HG03175 (cell line): Measurements from ENCODE around the gene MYCBP2.

Source experiments
- ATAC-seq: cut with Tn5 transposase; IDR thresholded peaks from one replicate; pipeline ENCODE4 v1.9.1; 2021; ENCODE audit warnings: mild to moderate bottlenecking, moderate library complexity; ENCODE audit not compliant: unreplicated experiment

The MYCBP2 gene

GRCh38 chr13:77124423-77124822 lies 202.5 kb downstream of the MYCBP2 start:
- no peak for ATAC-seq

DNA sequence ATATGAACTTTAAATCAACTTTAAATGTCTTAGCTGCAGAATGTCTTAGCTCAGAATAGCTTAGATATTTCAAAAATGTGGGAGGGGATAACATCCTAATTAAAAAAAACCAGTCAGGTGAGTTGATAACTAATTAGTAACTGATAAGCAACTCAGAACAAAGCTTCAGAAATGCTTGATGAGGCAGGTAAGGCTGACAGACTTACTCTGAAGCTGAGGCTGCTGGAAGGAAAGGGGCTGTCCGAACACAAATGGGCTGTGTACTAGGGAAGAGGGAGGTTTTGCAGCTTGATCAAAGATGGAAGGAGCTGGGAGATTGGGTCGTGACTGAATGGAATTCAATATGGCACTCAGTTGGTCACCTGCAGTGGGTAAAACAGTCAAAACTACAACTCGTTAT lies 208.8 kb downstream of the MYCBP2 start:
- ATAC-seq, result no peak

DNA sequence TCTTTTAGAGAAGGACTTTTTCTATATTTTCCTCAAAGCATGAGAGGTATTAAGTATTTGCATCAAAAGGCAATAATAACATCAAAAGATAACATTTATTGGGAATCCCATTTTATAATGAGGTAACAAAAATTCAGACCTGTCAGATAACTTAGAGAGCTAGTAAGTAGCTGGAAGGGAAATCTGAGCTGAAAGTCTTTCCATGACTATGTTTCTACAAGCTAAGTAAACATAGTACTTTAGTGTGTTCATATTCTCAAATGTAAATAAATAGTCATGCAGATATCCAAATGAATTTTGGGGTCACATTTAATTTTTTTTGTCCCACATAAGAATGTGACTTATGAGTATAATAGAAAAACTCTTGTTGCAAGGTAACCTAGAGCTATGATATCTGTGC lies 212.6 kb downstream of the MYCBP2 start:
- ATAC-seq, result no peak

DNA sequence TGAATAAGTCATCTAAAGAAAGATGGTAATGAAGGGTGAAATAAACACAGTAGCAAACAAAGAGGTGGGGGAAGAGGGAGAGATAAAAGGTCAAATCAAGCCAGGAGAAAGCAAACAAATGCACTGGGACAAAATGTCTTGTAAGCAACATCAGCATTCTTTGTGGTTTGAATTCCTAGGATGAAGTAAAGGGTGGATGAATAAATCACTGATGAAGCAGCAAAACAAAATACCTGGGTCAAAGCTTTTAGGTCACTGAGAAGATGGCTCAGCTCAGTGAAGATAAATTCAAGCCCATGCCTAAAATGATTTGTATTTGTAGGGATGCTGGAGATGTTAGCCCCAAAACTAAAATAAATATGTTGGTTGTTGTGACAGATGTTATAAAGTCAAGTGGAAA lies 213.4 kb downstream of the MYCBP2 start:
- ATAC-seq, result no peak

DNA sequence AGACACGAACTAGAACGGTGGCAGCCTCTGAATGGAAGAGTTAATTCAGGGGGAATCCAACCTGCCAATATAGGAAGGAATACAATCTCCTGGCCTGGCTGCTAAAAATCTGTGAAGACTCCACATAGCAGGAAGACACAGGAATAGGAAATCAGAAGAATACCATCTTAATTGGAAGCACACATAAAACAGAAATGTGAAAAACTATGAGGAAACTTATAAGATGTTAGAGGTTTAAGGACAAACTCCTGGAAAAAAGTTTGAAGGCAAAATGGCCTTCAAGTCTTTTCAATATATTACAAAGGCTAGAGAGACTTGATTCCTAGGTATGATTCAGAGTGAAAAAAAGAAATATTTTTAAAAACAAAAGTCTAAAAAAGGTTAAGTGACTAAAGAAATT lies 221.8 kb downstream of the MYCBP2 start:
- ATAC-seq, result no peak

- ATAC-seq, result no peak
Observed at GRCh38 chr13:77099415-77099814, 227.5 kb downstream of the MYCBP2 start.

DNA sequence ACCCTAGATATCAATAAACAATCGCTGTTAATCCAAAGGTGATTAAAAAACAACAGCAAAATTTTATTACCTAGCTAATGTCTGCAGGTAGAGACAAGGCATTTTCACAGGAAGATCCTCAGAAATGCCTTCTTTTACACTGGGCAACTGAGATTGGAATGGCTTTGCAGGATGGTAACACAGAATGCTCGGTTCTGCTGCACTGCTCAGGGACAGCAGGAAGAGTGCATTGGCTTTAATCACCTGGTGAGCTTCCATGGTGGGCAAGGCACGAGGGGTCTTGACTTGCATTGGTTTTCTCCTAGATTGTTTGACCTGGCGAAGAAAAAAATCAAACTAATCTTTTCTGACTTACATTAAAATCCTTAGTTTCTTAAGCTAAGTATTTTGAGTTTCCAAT lies 231.6 kb downstream of the MYCBP2 start:
- ATAC-seq, result no peak

- ATAC-seq, result no peak
Observed at GRCh38 chr13:77094773-77095172, 232.1 kb downstream of the MYCBP2 start.

GRCh38 chr13:77093735-77094134 lies 233.2 kb downstream of the MYCBP2 start:
- ATAC-seq, result no peak

DNA sequence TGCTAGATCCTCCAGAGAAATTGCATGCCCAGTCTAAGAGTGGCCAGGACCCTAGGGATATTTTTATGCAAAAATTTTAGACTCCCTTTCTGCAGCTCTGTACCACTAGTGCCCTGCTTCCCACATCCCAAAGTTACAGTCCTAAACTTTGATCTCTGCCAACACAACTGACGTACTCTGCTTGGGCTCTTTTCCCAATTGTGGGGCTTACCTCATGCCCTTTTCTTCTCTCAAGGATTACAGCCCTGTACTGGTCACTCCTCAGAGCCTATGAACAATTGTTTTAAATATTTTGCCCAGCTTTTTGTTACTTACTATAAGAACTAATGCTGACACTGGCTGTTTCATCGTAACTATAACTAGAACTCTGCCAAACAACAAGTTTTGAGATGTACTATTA lies 242.1 kb downstream of the MYCBP2 start:
- ATAC-seq, result no peak

- ATAC-seq, result no peak
Observed at GRCh38 chr13:77079902-77080413, 246.9 kb downstream of the MYCBP2 start.

DNA sequence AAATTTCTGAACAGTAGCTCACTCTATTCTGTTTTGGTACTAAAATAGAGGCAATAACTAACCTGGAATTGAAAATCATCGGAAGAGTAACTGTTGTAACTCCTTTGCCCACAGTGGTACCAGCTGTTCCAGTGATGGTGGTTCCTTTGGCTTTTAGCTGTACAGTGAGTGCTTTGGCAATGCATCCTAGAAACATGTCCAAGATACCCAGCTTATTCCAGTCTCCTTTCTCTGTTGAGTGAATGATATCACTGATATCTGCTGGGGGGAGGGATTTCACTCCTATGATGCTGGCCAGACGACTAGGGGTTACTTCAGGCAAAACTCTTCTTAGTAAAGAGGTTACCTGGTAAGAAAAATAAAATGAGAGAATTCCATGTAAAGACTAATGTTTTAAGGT lies 259.4 kb downstream of the MYCBP2 start:
- no peak for ATAC-seq

DNA sequence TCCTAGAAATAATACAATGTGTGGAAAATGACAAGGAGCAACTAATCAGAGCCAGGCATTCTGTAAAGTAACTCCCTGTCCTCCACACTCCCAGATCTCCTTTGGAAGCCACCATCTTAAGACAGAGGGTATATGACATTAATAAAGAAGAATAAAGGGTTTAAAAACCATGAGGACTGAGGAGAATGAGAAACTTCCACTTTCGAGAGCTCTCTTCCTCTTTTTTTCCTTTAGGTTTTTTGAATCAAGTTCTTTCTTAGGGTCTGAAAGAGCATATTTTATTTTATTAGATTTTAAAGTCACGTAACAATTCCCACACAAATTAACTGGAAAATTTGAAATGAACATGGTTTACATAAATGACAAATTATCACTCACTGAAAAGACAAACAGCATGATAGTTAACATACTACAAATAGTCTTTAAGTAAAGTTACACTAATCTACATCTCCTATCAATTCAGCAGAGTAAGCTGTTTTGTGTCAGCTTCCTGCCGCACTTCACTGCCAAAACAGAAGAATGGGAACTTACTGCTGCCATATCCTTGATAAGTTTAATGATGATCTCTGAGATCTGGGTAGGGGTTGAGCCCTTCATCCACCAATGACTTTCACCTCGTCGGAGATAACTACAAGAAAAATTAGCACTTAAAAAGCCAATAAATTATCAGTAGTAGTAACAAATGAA lies 261.3 kb downstream of the MYCBP2 start:
- no peak for ATAC-seq

- ATAC-seq, result no peak
Observed at GRCh38 chr13:77062097-77062496, 264.8 kb downstream of the MYCBP2 start.

DNA sequence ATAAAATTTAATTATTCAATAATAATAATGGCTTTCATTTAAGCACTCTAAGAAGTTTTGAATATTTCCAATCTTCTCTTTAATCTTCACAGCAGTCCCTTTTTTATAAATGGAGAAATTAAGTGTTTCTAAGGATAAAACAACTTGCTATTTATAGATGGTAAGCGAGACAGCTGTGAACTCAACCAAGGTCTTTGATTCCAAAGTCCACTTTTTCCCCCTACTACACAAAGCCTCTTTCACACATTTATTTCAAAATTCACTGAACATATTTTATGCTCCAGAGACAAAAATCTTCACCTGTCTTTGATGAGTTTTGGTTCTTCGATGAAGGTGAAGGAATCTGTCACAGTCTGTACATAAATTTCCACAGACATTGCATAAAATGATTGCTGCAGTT lies 265.5 kb downstream of the MYCBP2 start:
- no peak for ATAC-seq

DNA sequence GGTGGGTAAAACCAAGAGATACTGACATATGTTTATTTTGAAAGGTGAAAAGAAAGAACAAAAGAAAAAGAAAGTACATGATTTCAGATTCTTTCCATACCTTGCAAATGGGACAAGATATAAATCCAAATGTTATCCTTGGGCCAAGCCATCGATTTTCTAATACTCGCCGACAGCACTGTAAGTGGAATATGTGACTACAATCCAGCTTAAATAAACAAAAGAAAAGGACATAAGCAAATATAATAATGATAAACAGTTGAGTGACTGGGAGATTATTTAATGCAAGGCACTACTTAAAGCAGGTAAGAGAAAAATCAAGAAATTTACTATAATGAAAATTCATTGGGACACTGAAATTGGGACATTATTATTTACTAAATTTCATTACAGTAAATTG lies 270.0 kb downstream of the MYCBP2 start:
- ATAC-seq, result no peak

- ATAC-seq, result no peak
Observed at GRCh38 chr13:77056382-77056781, 270.5 kb downstream of the MYCBP2 start.

DNA sequence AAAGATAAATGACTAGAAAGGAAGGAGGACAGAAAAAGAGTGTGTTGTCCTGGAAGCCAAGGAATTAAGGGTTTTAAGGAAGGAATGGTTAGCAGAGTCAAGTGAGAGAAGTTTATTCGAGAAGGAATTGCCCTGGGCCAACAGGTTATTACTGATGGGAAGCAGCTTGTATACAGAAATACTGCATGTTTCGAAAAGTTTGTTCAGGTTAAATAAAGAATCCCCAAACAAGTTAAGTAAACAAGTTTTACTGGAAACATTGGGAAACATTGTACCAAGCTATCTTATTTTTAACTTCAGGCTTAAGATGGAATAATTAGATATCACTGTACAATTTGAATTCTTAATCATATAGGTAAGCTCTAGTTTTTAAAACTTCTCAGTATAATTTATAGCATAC lies 271.7 kb downstream of the MYCBP2 start:
- no peak for ATAC-seq

DNA sequence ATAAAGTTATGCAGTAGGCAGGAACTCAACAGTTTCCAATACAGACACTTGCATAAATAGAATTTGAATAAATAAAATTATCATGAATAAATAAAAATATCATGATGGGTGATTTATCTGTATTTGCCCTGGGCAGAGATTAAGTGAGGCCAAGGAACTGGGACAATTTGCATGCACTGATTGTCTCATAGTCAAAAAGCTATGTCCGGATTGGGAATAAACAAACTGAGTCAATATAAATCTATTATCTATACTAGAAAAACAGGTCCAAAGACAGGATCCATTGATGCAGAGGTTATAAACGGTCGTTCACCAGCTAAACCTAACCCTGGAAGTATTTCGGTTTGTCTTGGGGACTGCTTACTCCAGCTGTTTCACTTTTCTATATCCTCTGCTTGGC lies 273.7 kb downstream of the MYCBP2 start:
- no peak for ATAC-seq

DNA sequence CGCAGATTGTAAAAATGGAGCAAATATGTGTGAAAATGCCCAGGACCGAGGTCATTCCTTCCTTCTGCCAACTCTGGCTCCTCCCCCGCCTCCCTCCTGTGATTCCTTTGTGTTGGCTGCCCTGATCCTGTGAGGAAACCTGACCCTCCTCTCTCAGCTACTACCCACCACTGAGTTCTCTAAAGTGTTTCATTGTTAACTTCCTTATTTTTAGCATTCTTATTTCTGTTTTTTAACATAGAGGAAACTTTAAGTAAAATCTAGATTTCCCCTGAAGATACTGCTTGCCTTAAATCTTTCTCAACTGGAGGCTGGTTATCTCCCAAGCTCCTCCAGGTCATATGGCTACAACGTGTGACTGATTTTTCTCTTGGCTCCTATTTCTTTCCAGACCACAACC lies 278.2 kb downstream of the MYCBP2 start:
- no peak for ATAC-seq

DNA sequence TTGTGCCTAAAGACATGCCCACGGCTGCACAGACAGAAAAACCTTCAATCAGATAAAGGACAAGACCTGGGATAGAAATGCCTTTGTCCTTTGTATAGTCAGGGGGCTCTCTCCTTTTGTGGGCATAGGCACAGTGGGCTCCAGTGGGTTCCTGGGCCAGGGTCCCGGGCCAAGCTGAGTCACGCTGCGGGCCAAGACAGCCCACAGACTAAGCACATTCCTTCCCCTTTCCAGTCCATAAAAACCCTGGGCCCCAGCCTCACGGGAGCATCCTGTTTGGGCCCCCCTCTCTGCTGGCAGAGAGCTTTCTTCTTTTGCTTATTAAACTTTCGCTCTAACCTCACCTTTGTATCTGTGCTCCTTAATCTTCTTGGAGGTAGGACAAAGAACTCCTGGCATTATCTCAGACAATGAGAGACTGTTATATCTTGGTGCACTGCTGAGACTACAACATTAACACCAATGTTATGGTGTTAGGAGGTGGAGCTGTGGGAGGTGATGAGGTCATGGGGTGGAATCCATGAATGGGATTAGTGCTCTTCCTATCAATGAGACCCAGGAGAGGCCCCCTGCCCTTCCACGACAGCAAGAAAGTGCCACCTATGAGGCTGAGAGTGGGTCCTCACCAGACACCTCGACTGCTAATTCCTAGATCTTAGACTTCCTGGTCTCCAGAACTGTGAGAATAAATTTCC lies 279.1 kb downstream of the MYCBP2 start:
- no peak for ATAC-seq

DNA sequence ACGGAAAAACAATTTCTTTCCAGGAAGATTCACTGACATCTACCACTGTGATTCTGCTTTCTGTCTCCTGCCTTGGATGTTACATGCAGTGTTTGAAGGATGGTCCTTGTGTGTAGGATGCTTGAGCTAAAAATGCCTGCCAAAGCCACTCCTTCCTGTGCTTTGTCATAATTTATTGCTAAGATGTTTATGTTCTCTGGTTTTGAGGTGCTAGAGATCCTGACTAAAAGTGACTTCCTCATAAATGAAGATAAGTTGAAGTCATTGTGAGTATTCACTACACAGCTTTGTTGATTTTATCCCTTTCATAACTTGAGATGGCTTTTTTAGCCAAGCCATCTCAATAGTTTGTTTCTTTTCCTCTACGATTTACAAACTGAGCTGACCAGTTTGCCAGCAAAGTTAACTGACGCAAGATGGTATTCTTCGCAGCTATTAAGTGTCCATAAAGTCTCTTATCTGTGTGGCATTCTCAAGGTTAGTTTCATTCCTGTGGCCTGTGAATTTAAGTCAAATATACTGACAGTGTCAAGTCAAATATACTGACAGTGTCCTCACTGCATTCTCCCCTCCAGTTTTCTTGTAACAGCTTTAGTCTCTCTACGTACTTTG lies 284.2 kb downstream of the MYCBP2 start:
- no peak for ATAC-seq
